B cell (primary cell): ENCODE data around the gene RNASE13. TPM values are rescaled to one million over a fixed set of nuclear protein-coding genes. Genes with fewer than 3 reads are reported as not detected.

ENCODE experiments used
- ATAC-seq: fragments of 200-7000 bp; cut with Tn5 transposase; one replicate; pipeline ENCODE4 v1.10.0; 2021; ENCODE audit warnings: low read depth, mild to moderate bottlenecking, moderate number of reproducible peaks, moderate library complexity
- CTCF ChIA-PET: fragments of 350-600 bp; sonication (Branson Sonifier 250); formaldehyde crosslinking; loops from one replicate; lab custom pipeline; 2021; ENCODE audit warnings: antibody characterized with exemption, inconsistent platforms; lab: Charles Lee
- POLR2A ChIA-PET: fragments of 350-600 bp; sonication (Branson Sonifier 250); formaldehyde crosslinking; loops from one replicate; lab custom pipeline; 2021; ENCODE audit warnings: antibody characterized with exemption; lab: Charles Lee
- DNase-seq: peaks from one replicate; pipeline ENCODE4 v3.0.0; 2013
- H2AFZ ChIP-seq: 2 replicates; pipeline ENCODE4 v1.6.1; 2012; ENCODE audit warnings: mild to moderate bottlenecking, low read depth, low read length; ENCODE audit not compliant: insufficient read depth, poor library complexity, severe bottlenecking
- H3K27ac ChIP-seq, 2 donors: 1 replicate in 1 of 2; 2 replicates in 1 of 2; pipeline ENCODE4 v1.5.1; 2012 to 2013; ENCODE audit warnings: low read length in 2 of 2, mild to moderate bottlenecking in 2 of 2, moderate library complexity in 1 of 2
- H3K27me3 ChIP-seq, 4 experiments: fragments of 200-600 bp in 1 of 4; sonication (generic) in 1 of 4; replicated peaks in 1 of 4; 1 replicate in 2 of 4; 2 replicates in 2 of 4; pipeline versions ENCODE4 v1.6.1 to v1.7.0; 2013 to 2016; ENCODE audit warnings: low read length in 3 of 4, mild to moderate bottlenecking in 2 of 4, mixed read lengths in 1 of 4, moderate library complexity in 1 of 4; ENCODE audit not compliant: insufficient read depth in 4 of 4, control insufficient read depth in 3 of 4; ENCODE audit errors: control extremely low read depth in 1 of 4
- H3K36me3 ChIP-seq, 2 experiments: replicated peaks in 1 of 2; 1 replicate in 1 of 2; 2 replicates in 1 of 2; pipeline versions ENCODE4 v1.6.1 to v1.7.1; 2013; ENCODE audit warnings: low read length in 1 of 2; ENCODE audit not compliant: insufficient read depth in 2 of 2, control insufficient read depth in 1 of 2; ENCODE audit errors: control extremely low read depth in 1 of 2, extremely low read depth in 1 of 2
- H3K4me1 ChIP-seq, 2 donors: fragments of 200-600 bp in 1 of 2; sonication (generic) in 1 of 2; 1 replicate in 1 of 2; 2 replicates in 1 of 2; pipeline versions ENCODE4 v1.5.1 to v1.6.1; 2013 to 2017; ENCODE audit warnings: low read length in 2 of 2; ENCODE audit not compliant: control insufficient read depth in 2 of 2, insufficient read depth in 2 of 2
- H3K4me2 ChIP-seq: replicated peaks from 2 replicates; pipeline ENCODE3; 2012; ENCODE audit warnings: mild to moderate bottlenecking, low read depth, low read length; ENCODE audit not compliant: poor library complexity, severe bottlenecking
- H3K4me3 ChIP-seq, 5 experiments: fragments of 200-600 bp in 1 of 5; sonication (generic) in 1 of 5; 1 replicate in 3 of 5; 2 replicates in 2 of 5; pipeline versions ENCODE4 v1.5.1 to v1.7.0; 2011 to 2016; ENCODE audit warnings: low read length in 4 of 5, mild to moderate bottlenecking in 4 of 5, low read depth in 2 of 5, control low read depth in 1 of 5, moderate library complexity in 1 of 5; ENCODE audit not compliant: insufficient read depth in 1 of 5; ENCODE audit errors: control extremely low read depth in 1 of 5, extremely low read depth in 1 of 5
- H3K79me2 ChIP-seq: fragments of 200-600 bp; sonication (generic); one replicate; pipeline ENCODE4 v1.6.0; 2016; ENCODE audit warnings: low read length; ENCODE audit not compliant: control insufficient read depth, insufficient read depth
- H3K9ac ChIP-seq: fragments of 200-600 bp; sonication (generic); 2 replicates; pipeline ENCODE4 v1.6.1; 2017; ENCODE audit warnings: mild to moderate bottlenecking, low read length, moderate library complexity
- H3K9me3 ChIP-seq, 3 donors: one replicate each; pipeline versions ENCODE4 v1.6.1 to v1.7.1; 2013; ENCODE audit warnings: low read length in 2 of 3; ENCODE audit not compliant: control insufficient read depth in 2 of 3, insufficient read depth in 1 of 3; ENCODE audit errors: control extremely low read depth in 1 of 3
- H4K20me1 ChIP-seq: 2 replicates; pipeline ENCODE4 v1.6.0; 2012; ENCODE audit warnings: mild to moderate bottlenecking, low read length; ENCODE audit not compliant: insufficient read depth, control insufficient read depth, poor library complexity, severe bottlenecking
- H3K27ac Mint-ChIP-seq: one replicate; pipeline ENCODE4 v1.8.0; 2021; ENCODE audit warnings: mixed read lengths
- H3K27me3 Mint-ChIP-seq: one replicate; pipeline ENCODE4 v1.8.0; 2021; ENCODE audit warnings: mixed read lengths
- H3K4me1 Mint-ChIP-seq: one replicate; pipeline ENCODE4 v1.8.0; 2021; ENCODE audit warnings: mixed read lengths
- H3K4me3 Mint-ChIP-seq: one replicate; pipeline ENCODE4 v1.8.0; 2021; ENCODE audit warnings: mixed read lengths
- H3K9me3 Mint-ChIP-seq: one replicate; pipeline ENCODE4 v1.8.0; 2022; ENCODE audit warnings: mixed read lengths; ENCODE audit not compliant: insufficient read depth
- CTCF ChIP-seq: fragments of 200-600 bp; IDR thresholded peaks from one replicate; pipeline ENCODE4 v1.8.0; 2022; ENCODE audit warnings: antibody characterized with exemption, mild to moderate bottlenecking
- EZH2 ChIP-seq: IDR thresholded peaks from 2 replicates; pipeline ENCODE4 v1.6.1; 2012; ENCODE audit warnings: borderline replicate concordance, low read depth, mild to moderate bottlenecking, moderate library complexity, low read length; ENCODE audit not compliant: insufficient read depth, poor library complexity, severe bottlenecking
- WGBS: methylation state at CpG from one replicate; pipeline ENCODE4 v1.1.5; 2013; ENCODE audit warnings: missing lambda C conversion rate; ENCODE audit not compliant: insufficient coverage; 5-methylcytosine and 5-hydroxymethylcytosine counted together
- intact Hi-C: fragments of 100-400 bp; cut with micrococcal nuclease; formaldehyde crosslinking; loops from one replicate; pipeline ENCODE4 v1.10.0; 2022
- polyA plus RNA-seq: library from polyadenylated mRNA; depleted of rRNA; stranded (reverse); fragments of >200 nt; gene quantifications from 2 replicates; pipeline ENCODE4 v1.2.3, GENCODE V29; 2012
- total RNA-seq, 2 donors: library from RNA; stranded (reverse); fragments of 120-200 nt in 1 of 2; gene quantifications; 1 replicate in 1 of 2; 2 replicates in 1 of 2; pipeline versions ENCODE4 v1.2.3 to v1.2.4, GENCODE V29; 2013 to 2022

RNASE13 gene
- total and polyA plus RNA-seq, 2 donors (not counting 1 experiment from before 2014, with no cell fraction given) = not detected

- Histone ChIP-seq H3K4me3 (no peak overlapping the region), H3K27ac (no peak overlapping the region), H3K27me3 (peaks cover 0 to 9% (median 4%) of the 10 kb centered on the region in 4 experiments), H3K4me2 (no peak overlapping the region), H3K79me2 (no peaks in the 10 kb centered on the region), H4K20me1 (no peaks in the 10 kb centered on the region), H3K9ac (no peak overlapping the region), H3K36me3 (no peaks in the 10 kb centered on the region), H3K9me3 (no peaks in the 10 kb centered on the region), H2AFZ (no peak overlapping the region), H3K4me1 (no peaks in the 10 kb centered on the region)
- ATAC-seq (no peak), DNase-seq (no peak)
- no peak overlapping the region for H3K4me3 Mint-ChIP-seq
- no peaks in the 10 kb centered on the region for H3K4me1 Mint-ChIP-seq
- intact Hi-C loops = no loop called here
- no peak for TF ChIP-seq CTCF
- no peak for TF ChIP-seq EZH2
- no peak overlapping the region for H3K27ac Mint-ChIP-seq
- CTCF ChIA-PET = no interaction called here
- POLR2A ChIA-PET = no interaction called here
- no CpG with 5 or more reads among the region's 4 CpGs for WGBS
- H3K27me3 Mint-ChIP-seq = peaks cover 28% of the 10 kb centered on the region
- H3K9me3 Mint-ChIP-seq = no peaks in the 10 kb centered on the region
These were observed 20.1 kb upstream of the RNASE13 start for GRCh38 chr14:21054768-21055145.

- no peak overlapping the region for H2AFZ ChIP-seq
- H3K27ac Mint-ChIP-seq = no peak overlapping the region
- H3K9me3 Mint-ChIP-seq = no peaks in the 10 kb centered on the region
- H3K27me3 ChIP-seq = peaks cover 0 to 9% (median 4%) of the 10 kb centered on the region in 4 experiments
- H3K4me3 ChIP-seq = no peak overlapping the region
- H3K27me3 Mint-ChIP-seq = peaks cover 30% of the 10 kb centered on the region
- no CpG with 5 or more reads among the region's 3 CpGs for WGBS
- H3K27ac ChIP-seq = no peak overlapping the region
- no peaks in the 10 kb centered on the region for H4K20me1 ChIP-seq
- H3K4me1 Mint-ChIP-seq = no peaks in the 10 kb centered on the region
- H3K79me2 ChIP-seq = no peaks in the 10 kb centered on the region
- intact Hi-C loops = no loop called here
- H3K9ac ChIP-seq = no peak overlapping the region
- no peaks in the 10 kb centered on the region for H3K4me1 ChIP-seq
- CTCF ChIA-PET = interaction anchor here (1.3 to 1.4 kb wide), 2 partner anchors 14 to 39 kb away, joined by 4 to 6 read pairs; no protein-coding TSS in a partner anchor
- TF ChIP-seq EZH2 (no peak), CTCF (no peak)
- H3K36me3 ChIP-seq = no peaks in the 10 kb centered on the region
- H3K9me3 ChIP-seq = no peaks in the 10 kb centered on the region
- H3K4me3 Mint-ChIP-seq = no peak overlapping the region
- no peak overlapping the region for H3K4me2 ChIP-seq
- ATAC-seq (no peak), DNase-seq (no peak)
- POLR2A ChIA-PET = no interaction called here
These were observed 19.6 kb upstream of the RNASE13 start for GRCh38 chr14:21054123-21054767.
